Uterus (tissue), 4 donors: ENCODE measurements around the gene CNTN1. TPM values are rescaled to one million over a fixed set of nuclear protein-coding genes. Genes with fewer than 3 reads are reported as not detected.

Source experiments
- DNase-seq, 2 donors: peaks; one replicate each; pipeline ENCODE4 v3.0.0-alpha.2; 2019 to 2020
- H3K27ac ChIP-seq, 2 donors: fragments of 200-600 bp; sonication (generic); 1 replicate in 1 of 2; 2 replicates in 1 of 2; pipeline ENCODE4 v1.5.1; 2016 to 2018
- H3K27me3 ChIP-seq, 2 donors: fragments of 200-600 bp; sonication (generic); one replicate each; pipeline ENCODE4 v1.5.1; 2018 to 2019; ENCODE audit warnings: control low read depth in 1 of 2
- H3K36me3 ChIP-seq, 2 donors: fragments of 200-600 bp; sonication (generic); one replicate each; pipeline ENCODE4 v1.5.1; 2019; ENCODE audit warnings: control low read depth in 1 of 2
- H3K4me1 ChIP-seq, 2 donors: fragments of 200-600 bp; sonication (generic); one replicate each; pipeline ENCODE4 v1.5.1; 2018 to 2019; ENCODE audit warnings: control low read depth in 1 of 2
- H3K4me3 ChIP-seq, 2 donors: fragments of 200-600 bp; sonication (generic); 1 replicate in 1 of 2; 2 replicates in 1 of 2; pipeline ENCODE4 v1.5.1; 2018 to 2019; ENCODE audit warnings: mild to moderate bottlenecking in 1 of 2
- H3K9me3 ChIP-seq, 2 donors: fragments of 200-600 bp; sonication (generic); one replicate each; pipeline ENCODE4 v1.5.1; 2019; ENCODE audit warnings: control low read depth in 1 of 2
- POLR2A ChIP-seq, 2 donors: fragments of 450-650 bp; IDR thresholded peaks; one replicate each; pipeline ENCODE4 v1.6.1; 2016; ENCODE audit warnings: antibody characterized with exemption in 2 of 2, mild to moderate bottlenecking in 1 of 2, moderate library complexity in 1 of 2
- intact Hi-C: fragments of 100-400 bp; cut with DNase I; formaldehyde crosslinking; loops from one replicate; pipeline ENCODE4 v1.15.1; 2023; ENCODE audit warnings: low total_unique reads
- total RNA-seq, 4 donors: library from RNA; depleted of rRNA in 3 of 4; stranded (reverse); fragments of >200 nt in 3 of 4; gene quantifications; one replicate each; pipeline versions ENCODE4 v1.1.0 to v1.2.4, GENCODE V29; 2014 to 2023
- TF ChIP-seq, protein P1 (sequence below), 4 experiments: fragments of 200-600 bp in 2 of 4; fragments of 450-650 bp in 2 of 4; sonication (generic) in 2 of 4; IDR thresholded peaks; one replicate each; pipeline ENCODE4 v1.5.1; 2016 to 2019; ENCODE audit warnings: antibody characterized with exemption in 4 of 4, mild to moderate bottlenecking in 2 of 4, moderate library complexity in 1 of 4
- donor health status: DM: yes; HTN: yes; CAD: no.

The CNTN1 gene
- total RNA-seq, 4 donors from 2014 or later = 1.5 to 124 (median 11.0) TPM

DNA sequence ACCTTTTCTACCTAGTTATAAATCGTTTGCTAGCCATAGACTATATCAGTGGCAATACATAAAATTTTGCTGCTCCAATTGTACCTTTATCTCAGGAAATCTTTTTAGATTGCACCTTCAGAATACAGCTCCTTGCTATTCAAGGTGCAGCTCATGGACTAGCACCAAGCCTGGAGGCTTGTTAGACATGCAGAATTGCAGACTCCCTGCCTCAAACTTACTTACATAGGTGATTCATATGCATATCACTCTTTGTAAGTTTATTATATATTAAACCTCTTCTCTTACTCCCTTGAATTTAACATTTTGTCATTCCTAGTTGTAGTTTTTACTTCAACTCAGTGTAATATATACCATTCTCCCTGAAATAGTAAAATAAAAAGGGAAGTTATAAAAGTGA, 300.4 kb downstream of the CNTN1 start:
- no peaks in the 10 kb centered on the region for H3K9me3 ChIP-seq
- TF ChIP-seq, protein P1, sequence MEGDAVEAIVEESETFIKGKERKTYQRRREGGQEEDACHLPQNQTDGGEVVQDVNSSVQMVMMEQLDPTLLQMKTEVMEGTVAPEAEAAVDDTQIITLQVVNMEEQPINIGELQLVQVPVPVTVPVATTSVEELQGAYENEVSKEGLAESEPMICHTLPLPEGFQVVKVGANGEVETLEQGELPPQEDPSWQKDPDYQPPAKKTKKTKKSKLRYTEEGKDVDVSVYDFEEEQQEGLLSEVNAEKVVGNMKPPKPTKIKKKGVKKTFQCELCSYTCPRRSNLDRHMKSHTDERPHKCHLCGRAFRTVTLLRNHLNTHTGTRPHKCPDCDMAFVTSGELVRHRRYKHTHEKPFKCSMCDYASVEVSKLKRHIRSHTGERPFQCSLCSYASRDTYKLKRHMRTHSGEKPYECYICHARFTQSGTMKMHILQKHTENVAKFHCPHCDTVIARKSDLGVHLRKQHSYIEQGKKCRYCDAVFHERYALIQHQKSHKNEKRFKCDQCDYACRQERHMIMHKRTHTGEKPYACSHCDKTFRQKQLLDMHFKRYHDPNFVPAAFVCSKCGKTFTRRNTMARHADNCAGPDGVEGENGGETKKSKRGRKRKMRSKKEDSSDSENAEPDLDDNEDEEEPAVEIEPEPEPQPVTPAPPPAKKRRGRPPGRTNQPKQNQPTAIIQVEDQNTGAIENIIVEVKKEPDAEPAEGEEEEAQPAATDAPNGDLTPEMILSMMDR (IDR thresholded peaks at IDR 0.05) = no peak
- TF ChIP-seq POLR2A (IDR thresholded peaks at IDR 0.05) = no peak
- H3K27me3 ChIP-seq = no peaks in the 10 kb centered on the region
- no peak for DNase-seq
- intact Hi-C loops = no loop called here
- H3K27ac ChIP-seq = no peak overlapping the region
- H3K4me1 ChIP-seq = no peaks in the 10 kb centered on the region
- H3K4me3 ChIP-seq = no peak overlapping the region
- H3K36me3 ChIP-seq = no peaks in the 10 kb centered on the region

DNA sequence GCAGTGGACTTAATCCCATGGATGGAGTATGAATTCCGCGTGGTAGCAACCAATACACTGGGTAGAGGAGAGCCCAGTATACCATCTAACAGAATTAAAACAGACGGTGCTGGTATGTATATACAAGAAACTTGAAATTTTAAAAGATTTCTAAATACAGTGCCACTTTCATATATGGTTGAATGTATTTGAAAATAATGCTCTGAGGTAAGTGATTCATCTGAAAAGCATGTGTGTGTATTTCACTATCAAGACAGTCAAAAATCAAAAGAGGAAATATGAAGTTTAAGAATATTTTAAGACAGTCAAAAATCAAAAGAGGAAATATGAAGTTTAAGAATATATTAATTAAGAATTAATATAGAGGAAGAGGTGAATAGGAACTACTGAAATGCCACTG, 300.9 kb downstream of the CNTN1 start:
- no peak for DNase-seq
- Histone ChIP-seq H3K27ac (no peak overlapping the region), H3K9me3 (no peaks in the 10 kb centered on the region), H3K4me3 (no peak overlapping the region), H3K36me3 (no peaks in the 10 kb centered on the region), H3K27me3 (no peaks in the 10 kb centered on the region), H3K4me1 (no peaks in the 10 kb centered on the region)
- intact Hi-C loops = no loop called here
- TF ChIP-seq POLR2A (IDR thresholded peaks at IDR 0.05) = no peak
- TF ChIP-seq, protein P1 (IDR thresholded peaks at IDR 0.05) = no peak

DNA sequence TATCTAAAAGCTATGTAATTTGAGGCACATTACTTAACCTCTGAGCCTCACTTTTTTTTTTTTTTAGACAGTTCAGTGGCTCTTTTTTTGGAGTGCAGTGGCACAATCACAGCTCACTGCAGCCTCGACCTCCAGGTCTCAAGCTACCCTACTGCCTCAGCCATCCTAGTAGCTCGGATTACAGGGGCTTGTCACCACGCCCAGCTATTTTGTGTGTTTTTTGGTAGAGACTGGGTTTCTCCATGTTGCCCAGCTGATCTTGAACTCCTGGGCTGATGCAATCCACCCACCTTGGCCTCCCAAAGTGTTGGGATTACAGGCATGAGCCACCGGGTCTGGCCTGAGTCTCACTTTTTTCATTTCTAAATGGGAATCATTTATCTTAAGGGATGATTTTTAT, 303.9 kb downstream of the CNTN1 start:
- Histone ChIP-seq H3K4me3 (no peak overlapping the region), H3K36me3 (no peaks in the 10 kb centered on the region), H3K27ac (no peak overlapping the region), H3K9me3 (no peaks in the 10 kb centered on the region), H3K27me3 (no peaks in the 10 kb centered on the region), H3K4me1 (no peaks in the 10 kb centered on the region)
- DNase-seq = no peak
- intact Hi-C loops = no loop called here
- TF ChIP-seq, protein P1 (IDR thresholded peaks at IDR 0.05) = no peak
- no peak for TF ChIP-seq POLR2A (IDR thresholded peaks at IDR 0.05)

DNA sequence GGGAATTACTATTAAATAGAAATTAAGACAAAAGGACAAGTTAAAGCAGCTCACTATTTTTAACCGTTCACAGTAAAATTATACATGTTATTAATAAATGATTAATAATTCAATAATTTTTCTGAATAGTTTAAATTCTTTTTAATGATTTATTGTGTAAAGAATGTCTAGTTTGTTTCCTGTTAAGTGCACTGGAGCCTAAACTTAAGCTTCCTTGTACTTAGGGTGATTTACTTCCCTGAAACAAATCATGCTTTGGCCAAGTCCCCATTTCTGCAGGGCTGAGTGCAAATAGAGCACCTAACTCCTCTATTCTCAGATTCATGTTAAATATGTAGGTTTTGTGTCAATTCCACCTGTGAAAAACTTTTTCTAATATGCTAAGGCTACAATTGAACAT, 307.0 kb downstream of the CNTN1 start:
- no peak overlapping the region for H3K27ac ChIP-seq
- H3K9me3 ChIP-seq = peaks cover 0 to 2% of the 10 kb centered on the region in 2 donors
- no peaks in the 10 kb centered on the region for H3K4me1 ChIP-seq
- no peak for TF ChIP-seq POLR2A (IDR thresholded peaks at IDR 0.05)
- TF ChIP-seq, protein P1 (IDR thresholded peaks at IDR 0.05) = no peak
- H3K27me3 ChIP-seq = no peaks in the 10 kb centered on the region
- H3K36me3 ChIP-seq = no peaks in the 10 kb centered on the region
- intact Hi-C loops = no loop called here
- H3K4me3 ChIP-seq = no peak overlapping the region
- no peak for DNase-seq

DNA sequence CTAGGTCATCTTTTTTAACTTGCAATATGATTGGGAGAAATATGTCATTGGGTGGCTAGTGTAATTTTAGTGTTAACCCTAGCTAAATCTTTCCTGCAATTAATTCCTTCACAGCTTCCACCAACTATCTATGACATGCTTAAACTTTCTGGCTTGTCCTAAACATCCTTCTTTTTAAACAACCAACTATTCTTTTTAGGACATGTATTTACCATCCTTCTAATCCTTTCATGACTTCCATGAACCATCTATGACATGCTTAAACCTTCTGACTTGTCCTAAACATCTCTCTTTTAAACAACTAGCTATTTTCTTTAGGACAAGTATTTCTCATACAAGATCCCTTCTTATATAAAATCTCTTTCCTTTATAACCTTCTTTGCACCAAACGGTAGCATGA, 316.2 kb downstream of the CNTN1 start:
- Histone ChIP-seq H3K4me3 (no peak overlapping the region), H3K36me3 (no peaks in the 10 kb centered on the region), H3K9me3 (peaks cover 0 to 11% of the 10 kb centered on the region in 2 donors), H3K27ac (no peak overlapping the region), H3K4me1 (no peaks in the 10 kb centered on the region), H3K27me3 (no peaks in the 10 kb centered on the region)
- no peak for DNase-seq
- intact Hi-C loops = no loop called here
- no peak for TF ChIP-seq POLR2A (IDR thresholded peaks at IDR 0.05)
- TF ChIP-seq, protein P1 (IDR thresholded peaks at IDR 0.05) = no peak
